Spleen (tissue), 7 donors: ENCODE measurements around the gene PXK.

Source experiments
- POLR2A ChIP-seq, 3 donors: fragments of 450-650 bp; IDR thresholded peaks; one replicate each; pipeline ENCODE4 v1.5.1; 2017; ENCODE audit warnings: antibody characterized with exemption in 3 of 3, mild to moderate bottlenecking in 1 of 3
- POLR2AphosphoS5 ChIP-seq, 3 donors: sonication (generic); formaldehyde crosslinking; IDR thresholded peaks; one replicate each; pipeline ENCODE4 v1.5.1; 2017; ENCODE audit warnings: antibody characterized with exemption in 3 of 3
- TF ChIP-seq, protein P1 (sequence below), 11 experiments: fragments of 200-600 bp in 7 of 11; fragments of 450-650 bp in 4 of 11; sonication (generic) in 4 of 11; IDR thresholded peaks in 8 of 11; conservative IDR thresholded peaks in 3 of 11; 1 replicate in 7 of 11; 2 replicates in 4 of 11; pipeline versions ENCODE4 v1.4.0 to v1.8.0; 2016 to 2021; ENCODE audit warnings: antibody characterized with exemption in 11 of 11, inconsistent platforms in 4 of 11, mild to moderate bottlenecking in 1 of 11
- donor health status: DM: no; HTN: no; CAD: no; lungs with moderate emphysema.
- donor health status: DM: no; HTN: no; CAD: no.
- donor health status: DM: no; HTN: no; CAD: no.

GRCh38 chr3:58424613-58425012, 91.9 kb downstream of the PXK start:
- TF ChIP-seq POLR2A (IDR thresholded peaks at IDR 0.05) (no peak), POLR2AphosphoS5 (IDR thresholded peaks at IDR 0.05) (peak; percentile 19 to 54 (median 39))
- TF ChIP-seq, protein P1, sequence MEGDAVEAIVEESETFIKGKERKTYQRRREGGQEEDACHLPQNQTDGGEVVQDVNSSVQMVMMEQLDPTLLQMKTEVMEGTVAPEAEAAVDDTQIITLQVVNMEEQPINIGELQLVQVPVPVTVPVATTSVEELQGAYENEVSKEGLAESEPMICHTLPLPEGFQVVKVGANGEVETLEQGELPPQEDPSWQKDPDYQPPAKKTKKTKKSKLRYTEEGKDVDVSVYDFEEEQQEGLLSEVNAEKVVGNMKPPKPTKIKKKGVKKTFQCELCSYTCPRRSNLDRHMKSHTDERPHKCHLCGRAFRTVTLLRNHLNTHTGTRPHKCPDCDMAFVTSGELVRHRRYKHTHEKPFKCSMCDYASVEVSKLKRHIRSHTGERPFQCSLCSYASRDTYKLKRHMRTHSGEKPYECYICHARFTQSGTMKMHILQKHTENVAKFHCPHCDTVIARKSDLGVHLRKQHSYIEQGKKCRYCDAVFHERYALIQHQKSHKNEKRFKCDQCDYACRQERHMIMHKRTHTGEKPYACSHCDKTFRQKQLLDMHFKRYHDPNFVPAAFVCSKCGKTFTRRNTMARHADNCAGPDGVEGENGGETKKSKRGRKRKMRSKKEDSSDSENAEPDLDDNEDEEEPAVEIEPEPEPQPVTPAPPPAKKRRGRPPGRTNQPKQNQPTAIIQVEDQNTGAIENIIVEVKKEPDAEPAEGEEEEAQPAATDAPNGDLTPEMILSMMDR (IDR thresholded peaks at IDR 0.05 in 8 of 11, conservative IDR thresholded peaks at IDR 0.05 in 3 of 11): no peak
